Endothelial cell of umbilical vein (primary cell): ENCODE results near the gene SLC35F3. TPM values are rescaled to one million over a fixed set of nuclear protein-coding genes. Genes with fewer than 3 reads are reported as not detected.

Experiments used
- BruUV-seq: library from RNA; stranded (reverse); fragments of 400-500 nt; replicated peaks from 2 replicates; lab custom pipeline; 2021; lab: Mats Ljungman, UMichigan
- CTCF ChIA-PET: fragments of 300-600, 350-600 bp; sonication (Branson Sonifier 250); formaldehyde crosslinking; loops from one replicate; lab custom pipeline; 2021; ENCODE audit warnings: antibody characterized with exemption, inconsistent platforms; lab: Charles Lee
- POLR2A ChIA-PET: fragments of 300-600, 350-600 bp; sonication (Branson Sonifier 250); formaldehyde crosslinking; loops from one replicate; lab custom pipeline; 2021; ENCODE audit warnings: antibody characterized with exemption, inconsistent platforms; lab: Charles Lee
- DNase-seq: peaks from one replicate; pipeline ENCODE4 v3.0.0-alpha.2; 2011; ENCODE audit warnings: low read depth, low spot score
- FAIRE-seq: peaks from 2 replicates; lab custom pipeline; 2011; peaks lifted over from hg19 to GRCh38; lab: Jason Lieb, UNC
- H2AFZ ChIP-seq: 2 replicates; pipeline ENCODE4 v1.6.0; 2012; ENCODE audit warnings: low read depth, low read length, control low read depth, inconsistent platforms
- H3K27ac ChIP-seq: 2 replicates; pipeline ENCODE4 v1.5.1; 2011; ENCODE audit warnings: low read depth, mild to moderate bottlenecking, control low read depth, low read length, moderate library complexity; ENCODE audit not compliant: insufficient read depth
- H3K27me3 ChIP-seq, 2 experiments: 2 replicates each; pipeline versions ENCODE4 v1.6.0 to v1.6.1; 2011; ENCODE audit warnings: low read length in 2 of 2, mixed read lengths in 1 of 2; ENCODE audit not compliant: control insufficient read depth in 2 of 2, insufficient read depth in 2 of 2
- H3K36me3 ChIP-seq, 2 experiments: 2 replicates in 1 of 2; 3 replicates in 1 of 2; pipeline ENCODE4 v1.5.1; 2011; ENCODE audit warnings: low read length in 2 of 2, mild to moderate bottlenecking in 1 of 2, moderate library complexity in 1 of 2; ENCODE audit not compliant: control insufficient read depth in 2 of 2, insufficient read depth in 2 of 2; ENCODE audit errors: extremely low read depth in 1 of 2
- H3K4me1 ChIP-seq: 3 replicates; pipeline ENCODE4 v1.5.1; 2011; ENCODE audit warnings: mild to moderate bottlenecking, low read length; ENCODE audit not compliant: control insufficient read depth, insufficient read depth; ENCODE audit errors: extremely low read depth
- H3K4me2 ChIP-seq: 2 replicates; pipeline ENCODE4 v1.6.1; 2011; ENCODE audit warnings: low read length, control low read depth, mixed read lengths; ENCODE audit not compliant: insufficient read depth
- H3K4me3 ChIP-seq, 3 experiments: fragments of 200-600 bp in 1 of 3; sonication (generic), shearing (Covaris generic) in 1 of 3; replicated peaks in 1 of 3; 2 replicates each; pipeline ENCODE4 v1.5.1; 2011 to 2016; ENCODE audit warnings: control low read depth in 3 of 3, low read length in 3 of 3, mild to moderate bottlenecking in 2 of 3, inconsistent platforms in 1 of 3, low read depth in 1 of 3, moderate library complexity in 1 of 3; ENCODE audit not compliant: insufficient read depth in 1 of 3
- H3K79me2 ChIP-seq: 2 replicates; pipeline ENCODE4 v1.6.0; 2012; ENCODE audit warnings: low read length, inconsistent platforms; ENCODE audit not compliant: control insufficient read depth, insufficient read depth
- H3K9ac ChIP-seq: replicated peaks from 2 replicates; pipeline ENCODE3; 2011; ENCODE audit warnings: low read length, control low read depth; ENCODE audit not compliant: insufficient read depth; ENCODE audit errors: extremely low read depth
- H3K9me1 ChIP-seq: replicated peaks from 3 replicates; pipeline ENCODE4 v1.6.0; 2011; ENCODE audit warnings: mild to moderate bottlenecking, low read length; ENCODE audit not compliant: control insufficient read depth, insufficient read depth; ENCODE audit errors: extremely low read depth
- H3K9me3 ChIP-seq: replicated peaks from 2 replicates; pipeline ENCODE4 v1.5.1; 2012; ENCODE audit warnings: low read length, inconsistent platforms; ENCODE audit not compliant: control insufficient read depth, insufficient read depth
- H4K20me1 ChIP-seq: replicated peaks from 2 replicates; pipeline ENCODE3; 2011; ENCODE audit warnings: mild to moderate bottlenecking, low read length; ENCODE audit not compliant: control insufficient read depth, insufficient read depth; ENCODE audit errors: extremely low read depth
- EZH2 ChIP-seq: IDR thresholded peaks from 2 replicates; pipeline ENCODE4 v1.6.1; 2012; ENCODE audit warnings: borderline replicate concordance, low read depth, mild to moderate bottlenecking, moderate library complexity, low read length, inconsistent platforms; ENCODE audit not compliant: severe bottlenecking
- FOS ChIP-seq: IDR thresholded peaks from 2 replicates; pipeline ENCODE4 v1.6.1; 2011; ENCODE audit warnings: mild to moderate bottlenecking, low read length, moderate library complexity, borderline replicate concordance; ENCODE audit not compliant: insufficient read depth
- GATA2 ChIP-seq: IDR thresholded peaks from 2 replicates; pipeline ENCODE4 v1.7.0; 2011; ENCODE audit warnings: low read depth, mild to moderate bottlenecking, moderate library complexity, mixed read lengths, low read length; ENCODE audit not compliant: insufficient read length, insufficient read depth
- POLR2AphosphoS5 ChIP-seq: IDR thresholded peaks from 2 replicates; pipeline ENCODE4 v1.6.1; 2012; ENCODE audit warnings: low read depth, mild to moderate bottlenecking, control low read depth, low read length, moderate library complexity; ENCODE audit not compliant: insufficient read depth
- dilution Hi-C: fragments of 300-500 bp; cut with MboI; formaldehyde crosslinking; loops from one replicate; pipeline ENCODE4 v1.15.0; 2019; ENCODE audit warnings: low sequenced_read_pairs; ENCODE audit not compliant: extremely low pct_ligation_motif_present
- intact Hi-C: fragments of 100-400 bp; cut with micrococcal nuclease; formaldehyde crosslinking; loops from one replicate; pipeline ENCODE4 v1.10.0; 2022
- polyA plus RNA-seq, 4 experiments: library from polyadenylated mRNA; depleted of rRNA in 3 of 4; stranded (reverse) in 3 of 4; unstranded in 1 of 4; fragments of >200 nt; gene quantifications; 2 replicates each; pipeline versions ENCODE4 v1.2.1 to v1.2.3, GENCODE V29; 2011 to 2012; ENCODE audit warnings: missing spikeins in 1 of 4
- total RNA-seq: library from RNA; stranded (reverse); gene quantifications from 2 replicates; pipeline ENCODE4 v1.2.3, GENCODE V29; 2021
- TF ChIP-seq, protein P1 (sequence below), 2 donors: IDR thresholded peaks; 1 replicate in 1 of 2; 2 replicates in 1 of 2; pipeline ENCODE4 v1.5.1; 2011; ENCODE audit warnings: low read length in 2 of 2, mild to moderate bottlenecking in 2 of 2, moderate library complexity in 2 of 2, control low read depth in 1 of 2, inconsistent platforms in 1 of 2, low read depth in 1 of 2; ENCODE audit not compliant: insufficient read depth in 1 of 2; ENCODE audit errors: extremely low read depth in 1 of 2

The SLC35F3 gene
- total and polyA plus RNA-seq, 2 donors (not counting 3 experiments of a cell fraction or from before 2014, with no cell fraction given): not detected

GRCh38 chr1:234205966-234206365 lies 301.5 kb downstream of the SLC35F3 start:
- no peaks in the 10 kb centered on the region for H4K20me1 ChIP-seq
- no peak for TF ChIP-seq EZH2
- TF ChIP-seq, protein P1, sequence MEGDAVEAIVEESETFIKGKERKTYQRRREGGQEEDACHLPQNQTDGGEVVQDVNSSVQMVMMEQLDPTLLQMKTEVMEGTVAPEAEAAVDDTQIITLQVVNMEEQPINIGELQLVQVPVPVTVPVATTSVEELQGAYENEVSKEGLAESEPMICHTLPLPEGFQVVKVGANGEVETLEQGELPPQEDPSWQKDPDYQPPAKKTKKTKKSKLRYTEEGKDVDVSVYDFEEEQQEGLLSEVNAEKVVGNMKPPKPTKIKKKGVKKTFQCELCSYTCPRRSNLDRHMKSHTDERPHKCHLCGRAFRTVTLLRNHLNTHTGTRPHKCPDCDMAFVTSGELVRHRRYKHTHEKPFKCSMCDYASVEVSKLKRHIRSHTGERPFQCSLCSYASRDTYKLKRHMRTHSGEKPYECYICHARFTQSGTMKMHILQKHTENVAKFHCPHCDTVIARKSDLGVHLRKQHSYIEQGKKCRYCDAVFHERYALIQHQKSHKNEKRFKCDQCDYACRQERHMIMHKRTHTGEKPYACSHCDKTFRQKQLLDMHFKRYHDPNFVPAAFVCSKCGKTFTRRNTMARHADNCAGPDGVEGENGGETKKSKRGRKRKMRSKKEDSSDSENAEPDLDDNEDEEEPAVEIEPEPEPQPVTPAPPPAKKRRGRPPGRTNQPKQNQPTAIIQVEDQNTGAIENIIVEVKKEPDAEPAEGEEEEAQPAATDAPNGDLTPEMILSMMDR (IDR thresholded peaks at IDR 0.05; ENCODE audit: extremely low read depth in 1 of 2, insufficient read depth in 1 of 2, low read depth in 1 of 2, low read length in 2 of 2): no peak
- TF ChIP-seq FOS: no peak
- TF ChIP-seq GATA2: no peak
- no peak for TF ChIP-seq POLR2AphosphoS5
- intact Hi-C loops: no loop called here
- no peaks in the 10 kb centered on the region for H3K9me3 ChIP-seq
- no peaks in the 10 kb centered on the region for H3K79me2 ChIP-seq
- CTCF ChIA-PET: no interaction called here
- H3K4me1 ChIP-seq: no peaks in the 10 kb centered on the region
- no peaks in the 10 kb centered on the region for H3K9me1 ChIP-seq
- DNase-seq (no peak), FAIRE-seq (no peak)
- POLR2A ChIA-PET: no interaction called here
- BruUV-seq: no TSS peak
- no peak overlapping the region for H3K27ac ChIP-seq
- H3K36me3 ChIP-seq: no peaks in the 10 kb centered on the region
- no peak overlapping the region for H3K4me2 ChIP-seq
- H3K27me3 ChIP-seq: no peaks in the 10 kb centered on the region
- dilution Hi-C loops: no loop called here
- H3K9ac ChIP-seq: no peak overlapping the region
- no peak overlapping the region for H3K4me3 ChIP-seq
- H2AFZ ChIP-seq: no peak overlapping the region
